Breast epithelium (tissue), 3 donors: ENCODE results near the gene LRRC4.

ENCODE experiments used
- CTCF ChIP-seq, 3 donors: fragments of 450-650 bp; IDR thresholded peaks; one replicate each; pipeline ENCODE4 v1.5.1; 2016 to 2017; ENCODE audit warnings: antibody characterized with exemption in 3 of 3, mild to moderate bottlenecking in 3 of 3, moderate library complexity in 3 of 3
- POLR2A ChIP-seq: fragments of 450-650 bp; IDR thresholded peaks from one replicate; pipeline ENCODE4 v1.6.1; 2016; ENCODE audit warnings: antibody characterized with exemption, mild to moderate bottlenecking, moderate library complexity
- POLR2AphosphoS5 ChIP-seq, 3 donors: sonication (generic); formaldehyde crosslinking; IDR thresholded peaks; one replicate each; pipeline ENCODE4 v1.6.1; 2017; ENCODE audit warnings: antibody characterized with exemption in 3 of 3

GRCh38 chr7:128052404-128052803 is 21.2 kb upstream of the LRRC4 start:
- TF ChIP-seq CTCF (IDR thresholded peaks at IDR 0.05) (no peak), POLR2AphosphoS5 (IDR thresholded peaks at IDR 0.05) (no peak), POLR2A (no peak)
